Liver (tissue), 9 donors: ENCODE results near the gene HSD17B11. TPM values are rescaled to one million over a fixed set of nuclear protein-coding genes. Genes with fewer than 3 reads are reported as not detected.

Experiments used
- DNase-seq: peaks from one replicate; pipeline ENCODE4 v3.0.0-alpha.2; 2017; ENCODE audit warnings: low spot score
- H3K27ac ChIP-seq, 2 donors: one replicate each; pipeline ENCODE4 v1.7.0; 2013; ENCODE audit warnings: inconsistent platforms in 2 of 2, low read length in 2 of 2, control low read depth in 1 of 2, low read depth in 1 of 2, mild to moderate bottlenecking in 1 of 2
- H3K27me3 ChIP-seq, 4 donors: one replicate each; pipeline versions ENCODE4 v1.6.1 to v1.7.0; 2013; ENCODE audit warnings: low read length in 3 of 4, inconsistent platforms in 1 of 4, mild to moderate bottlenecking in 1 of 4, moderate library complexity in 1 of 4; ENCODE audit not compliant: control insufficient read depth in 4 of 4, insufficient read depth in 4 of 4
- H3K36me3 ChIP-seq, 4 donors: one replicate each; pipeline versions ENCODE4 v1.6.1 to v1.7.0; 2013; ENCODE audit warnings: low read length in 3 of 4, mild to moderate bottlenecking in 3 of 4, low read depth in 1 of 4, moderate library complexity in 1 of 4; ENCODE audit not compliant: control insufficient read depth in 4 of 4, insufficient read depth in 3 of 4
- H3K4me1 ChIP-seq, 4 donors: one replicate each; pipeline versions ENCODE4 v1.6.1 to v1.7.0; 2013; ENCODE audit warnings: low read length in 3 of 4, mild to moderate bottlenecking in 3 of 4, moderate library complexity in 1 of 4; ENCODE audit not compliant: control insufficient read depth in 4 of 4, insufficient read depth in 4 of 4
- H3K4me3 ChIP-seq, 3 donors: one replicate each; pipeline versions ENCODE4 v1.6.1 to v1.7.0; 2013; ENCODE audit warnings: low read length in 3 of 3, control low read depth in 1 of 3, low read depth in 1 of 3, mild to moderate bottlenecking in 1 of 3
- H3K9ac ChIP-seq, 2 donors: one replicate each; pipeline ENCODE4 v1.7.0; 2013; ENCODE audit warnings: low read length in 2 of 2, mild to moderate bottlenecking in 2 of 2, moderate library complexity in 2 of 2, control low read depth in 1 of 2, low read depth in 1 of 2
- H3K9me3 ChIP-seq, 4 donors: one replicate each; pipeline versions ENCODE4 v1.6.1 to v1.7.0; 2013; ENCODE audit warnings: low read length in 3 of 4; ENCODE audit not compliant: control insufficient read depth in 4 of 4
- EGR1 ChIP-seq, 2 donors: IDR thresholded peaks; 2 replicates each; pipeline ENCODE4 v1.6.1; 2016 to 2018; ENCODE audit warnings: antibody characterized with exemption in 2 of 2, low read depth in 2 of 2
- FOXA1 ChIP-seq: IDR thresholded peaks from 2 replicates; pipeline ENCODE4 v1.6.1; 2016; ENCODE audit warnings: antibody characterized with exemption
- FOXA2 ChIP-seq: IDR thresholded peaks from 2 replicates; pipeline ENCODE4 v1.6.1; 2016; ENCODE audit warnings: antibody characterized with exemption
- HNF4A ChIP-seq, 2 donors: conservative IDR thresholded peaks; 2 replicates each; pipeline ENCODE4 v1.6.1; 2016; ENCODE audit warnings: antibody characterized with exemption in 2 of 2, mild to moderate bottlenecking in 2 of 2
- HNF4G ChIP-seq: IDR thresholded peaks from 2 replicates; pipeline ENCODE4 v1.6.1; 2016; ENCODE audit warnings: antibody characterized with exemption
- JUND ChIP-seq, 2 donors: IDR thresholded peaks; 2 replicates each; pipeline ENCODE4 v1.6.1; 2016; ENCODE audit warnings: antibody characterized with exemption in 2 of 2
- RAD21 ChIP-seq, 2 donors: IDR thresholded peaks; 2 replicates each; pipeline ENCODE4 v1.6.1; 2016; ENCODE audit warnings: antibody characterized with exemption in 2 of 2, mild to moderate bottlenecking in 2 of 2
- REST ChIP-seq: IDR thresholded peaks from 2 replicates; pipeline ENCODE4 v1.6.1; 2016; ENCODE audit warnings: antibody characterized with exemption, mild to moderate bottlenecking
- RXRA ChIP-seq, 2 donors: IDR thresholded peaks; 2 replicates each; pipeline ENCODE4 v1.6.1; 2017 to 2018; ENCODE audit warnings: antibody characterized with exemption in 2 of 2, mild to moderate bottlenecking in 1 of 2
- SP1 ChIP-seq: IDR thresholded peaks from 2 replicates; pipeline ENCODE4 v1.6.1; 2018; ENCODE audit warnings: antibody characterized with exemption, mild to moderate bottlenecking
- TAF1 ChIP-seq: conservative IDR thresholded peaks from 2 replicates; pipeline ENCODE4 v1.6.1; 2016; ENCODE audit warnings: antibody characterized with exemption, mild to moderate bottlenecking
- YY1 ChIP-seq: IDR thresholded peaks from 2 replicates; pipeline ENCODE4 v1.6.1; 2016; ENCODE audit warnings: antibody characterized with exemption, mild to moderate bottlenecking
- WGBS: extraction: QIAGEN DNeasy Blood & Tissue Kit; methylation state at CpG from one replicate; pipeline ENCODE4 v1.1.7; 2013; 5-methylcytosine and 5-hydroxymethylcytosine counted together
- polyA plus RNA-seq, 2 donors: library from polyadenylated mRNA; stranded (reverse) in 1 of 2; unstranded in 1 of 2; fragments of 200-250 nt in 1 of 2; fragments of >200 nt in 1 of 2; fragmentation: Nextera tagmentation in 1 of 2; extraction: Ambion mirVana in 1 of 2; gene quantifications; one replicate each; pipeline versions ENCODE4 v1.2.1 to v1.2.3, GENCODE V29; 2013 to 2015
- total RNA-seq, 2 donors: library from RNA; depleted of rRNA; stranded (reverse); fragments of >200 nt; gene quantifications; one replicate each; pipeline ENCODE4 v1.2.3, GENCODE V29; 2014
- TF ChIP-seq, protein P1 (sequence below): IDR thresholded peaks from 2 replicates; pipeline ENCODE4 v1.6.1; 2016; ENCODE audit warnings: antibody characterized with exemption
- TF ChIP-seq, protein P2 (sequence below): IDR thresholded peaks from 2 replicates; pipeline ENCODE4 v1.6.1; 2016; ENCODE audit warnings: antibody characterized with exemption
- TF ChIP-seq, protein P3 (sequence below): fragments of 150-350 bp; IDR thresholded peaks from 2 replicates; pipeline ENCODE4 v1.5.1; 2017; ENCODE audit warnings: improper control_type of control experiment, low read depth, low read length; ENCODE audit not compliant: missing input control
- TF ChIP-seq, protein P4 (sequence below): IDR thresholded peaks from 2 replicates; pipeline ENCODE4 v1.6.1; 2016; ENCODE audit warnings: antibody characterized with exemption
- donor health status: healthy.
- donor health status: healthy.
- donor health status: healthy.
- donor health status: healthy.
- donor health status: healthy.

The HSD17B11 gene
- total and polyA plus RNA-seq, 4 donors: 94.8 to 133 (median 115) TPM

GRCh38 chr4:87359258-87359657 is 31.7 kb downstream of the HSD17B11 start:
- 95% methylated on average over 4 of the region's 4 CpGs for WGBS
- no peaks in the 10 kb centered on the region for H3K27me3 ChIP-seq
- TF ChIP-seq JUND (IDR thresholded peaks at IDR 0.05): no peak
- no peak overlapping the region for H3K4me3 ChIP-seq
- H3K4me1 ChIP-seq: peaks cover 3 to 18% (median 6%) of the 10 kb centered on the region in 4 donors
- H3K9me3 ChIP-seq: no peaks in the 10 kb centered on the region
- DNase-seq: no peak
- peaks cover 5 to 26% (median 15%) of the 10 kb centered on the region in 4 donors for H3K36me3 ChIP-seq
- H3K9ac ChIP-seq: no peak overlapping the region
- no peak overlapping the region for H3K27ac ChIP-seq

DNA sequence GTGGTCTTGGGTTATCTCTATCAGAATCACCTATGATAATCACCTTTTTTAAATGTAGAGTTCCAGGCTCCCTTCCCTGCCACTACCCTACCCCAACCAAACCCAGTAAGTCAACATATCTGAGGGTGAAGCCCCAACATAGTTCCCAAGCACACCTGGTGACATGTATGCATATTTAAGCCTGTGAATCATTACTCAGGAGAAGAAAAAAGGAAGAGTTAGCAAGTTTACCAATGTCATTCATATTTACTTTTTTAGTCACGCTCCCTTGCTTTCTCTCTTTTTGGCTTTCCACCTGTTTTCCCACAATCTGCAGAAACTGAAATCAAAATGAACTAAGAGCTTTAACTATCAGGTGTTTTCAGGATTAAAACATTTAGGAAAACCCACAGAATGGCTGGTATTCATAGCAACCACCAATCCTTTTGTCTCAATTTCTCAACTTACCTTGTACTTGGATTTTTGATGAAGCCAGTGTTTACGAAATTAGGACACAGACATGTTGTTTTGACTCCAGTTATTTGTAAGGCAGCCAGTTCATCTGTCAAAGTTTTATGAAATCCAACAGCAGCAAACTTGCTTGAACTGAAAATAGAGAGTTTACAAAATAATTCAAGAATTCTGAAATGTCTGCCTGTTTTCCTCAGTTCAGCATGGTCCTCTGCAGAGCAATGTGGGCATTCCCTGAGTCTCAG is 34.0 kb downstream of the HSD17B11 start:
- Histone ChIP-seq H3K36me3 (peaks cover 1 to 13% (median 6%) of the 10 kb centered on the region in 4 donors), H3K4me3 (no peak overlapping the region), H3K27ac (peak overlapping the region; percentile 65 to 88), H3K27me3 (no peaks in the 10 kb centered on the region), H3K9me3 (no peaks in the 10 kb centered on the region), H3K9ac (peak overlapping the region in 1 of 2 donors; percentile 56), H3K4me1 (peaks cover 3 to 18% (median 6%) of the 10 kb centered on the region in 4 donors)
- TF ChIP-seq FOXA2: peak; percentile 73
- TF ChIP-seq YY1: peak; percentile 64
- TF ChIP-seq FOXA1: peak; percentile 33
- TF ChIP-seq HNF4A (conservative IDR thresholded peaks at IDR 0.05): peak in 1 of 2 donors; percentile 29
- peak in 1 of 2 donors; percentile 15 for TF ChIP-seq RXRA (IDR thresholded peaks at IDR 0.05)
- TF ChIP-seq, protein P1, sequence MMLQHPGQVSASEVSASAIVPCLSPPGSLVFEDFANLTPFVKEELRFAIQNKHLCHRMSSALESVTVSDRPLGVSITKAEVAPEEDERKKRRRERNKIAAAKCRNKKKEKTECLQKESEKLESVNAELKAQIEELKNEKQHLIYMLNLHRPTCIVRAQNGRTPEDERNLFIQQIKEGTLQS: no peak
- no peak for TF ChIP-seq JUND (IDR thresholded peaks at IDR 0.05)
- TF ChIP-seq HNF4G: no peak
- WGBS: 49% methylated on average over 2 of the region's 2 CpGs
- DNase-seq: no peak

DNA sequence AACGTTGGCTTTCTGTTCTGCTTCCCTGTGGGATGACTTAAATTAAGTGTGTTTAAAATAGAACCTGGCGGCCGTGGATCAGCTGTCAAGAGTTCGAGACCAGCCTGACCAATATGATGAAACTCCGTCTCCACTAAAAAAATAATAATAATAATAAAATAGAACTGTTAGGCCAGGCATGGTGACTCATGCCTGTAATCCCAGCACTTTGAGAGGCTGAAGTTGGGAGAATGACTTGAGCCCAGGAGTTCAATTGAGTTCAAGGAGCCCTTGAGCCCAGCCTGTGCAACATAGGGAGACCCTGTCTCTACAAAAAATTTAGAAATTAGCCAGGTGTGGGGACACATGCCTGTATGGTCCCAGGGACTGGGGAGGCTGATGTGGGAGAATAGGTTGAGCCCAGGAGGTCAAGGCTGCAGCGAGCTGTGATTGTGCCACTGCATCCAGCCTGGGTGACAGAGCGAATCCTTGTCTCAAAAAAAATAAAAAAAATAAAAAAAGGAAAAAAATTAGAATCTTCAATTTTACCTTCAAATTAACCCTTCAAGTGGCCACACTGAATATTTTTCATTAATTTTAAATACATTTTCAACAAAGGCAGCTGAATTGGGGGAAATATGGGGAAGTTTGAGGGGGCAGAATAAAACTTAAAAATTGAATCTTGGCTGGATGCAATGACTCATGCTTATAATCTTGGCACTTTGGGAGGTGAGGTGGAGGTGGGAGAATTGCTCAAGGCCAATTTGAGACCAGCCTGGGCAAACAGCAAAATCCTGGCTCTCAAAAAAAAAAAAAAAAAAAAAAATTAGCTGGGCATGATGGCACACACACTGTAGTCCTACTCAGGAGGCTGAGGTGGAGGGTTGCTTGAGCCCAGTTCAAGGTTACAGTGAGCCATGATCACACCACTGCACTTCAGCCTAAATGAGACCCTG is 36.6 kb downstream of the HSD17B11 start:
- Histone ChIP-seq H3K9ac (no peak overlapping the region), H3K36me3 (peaks cover 0 to 9% (median 5%) of the 10 kb centered on the region in 4 donors), H3K27ac (no peak overlapping the region), H3K4me3 (no peak overlapping the region), H3K27me3 (no peaks in the 10 kb centered on the region), H3K4me1 (peaks cover 0 to 6% (median 3%) of the 10 kb centered on the region in 4 donors), H3K9me3 (no peaks in the 10 kb centered on the region)
- WGBS: 81% methylated on average over 7 of the region's 7 CpGs
- DNase-seq: no peak
- no peak for TF ChIP-seq REST
- no peak for TF ChIP-seq RAD21 (IDR thresholded peaks at IDR 0.05)
- no peak for TF ChIP-seq HNF4G
- no peak for TF ChIP-seq TAF1
- TF ChIP-seq SP1: no peak
- TF ChIP-seq, protein P2, sequence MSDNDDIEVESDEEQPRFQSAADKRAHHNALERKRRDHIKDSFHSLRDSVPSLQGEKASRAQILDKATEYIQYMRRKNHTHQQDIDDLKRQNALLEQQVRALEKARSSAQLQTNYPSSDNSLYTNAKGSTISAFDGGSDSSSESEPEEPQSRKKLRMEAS: no peak
- TF ChIP-seq EGR1 (IDR thresholded peaks at IDR 0.05; ENCODE audit: low read depth in 2 of 2): no peak
- no peak for TF ChIP-seq YY1
- TF ChIP-seq JUND (IDR thresholded peaks at IDR 0.05): no peak
- no peak for TF ChIP-seq HNF4A (conservative IDR thresholded peaks at IDR 0.05)
- TF ChIP-seq, protein P3, sequence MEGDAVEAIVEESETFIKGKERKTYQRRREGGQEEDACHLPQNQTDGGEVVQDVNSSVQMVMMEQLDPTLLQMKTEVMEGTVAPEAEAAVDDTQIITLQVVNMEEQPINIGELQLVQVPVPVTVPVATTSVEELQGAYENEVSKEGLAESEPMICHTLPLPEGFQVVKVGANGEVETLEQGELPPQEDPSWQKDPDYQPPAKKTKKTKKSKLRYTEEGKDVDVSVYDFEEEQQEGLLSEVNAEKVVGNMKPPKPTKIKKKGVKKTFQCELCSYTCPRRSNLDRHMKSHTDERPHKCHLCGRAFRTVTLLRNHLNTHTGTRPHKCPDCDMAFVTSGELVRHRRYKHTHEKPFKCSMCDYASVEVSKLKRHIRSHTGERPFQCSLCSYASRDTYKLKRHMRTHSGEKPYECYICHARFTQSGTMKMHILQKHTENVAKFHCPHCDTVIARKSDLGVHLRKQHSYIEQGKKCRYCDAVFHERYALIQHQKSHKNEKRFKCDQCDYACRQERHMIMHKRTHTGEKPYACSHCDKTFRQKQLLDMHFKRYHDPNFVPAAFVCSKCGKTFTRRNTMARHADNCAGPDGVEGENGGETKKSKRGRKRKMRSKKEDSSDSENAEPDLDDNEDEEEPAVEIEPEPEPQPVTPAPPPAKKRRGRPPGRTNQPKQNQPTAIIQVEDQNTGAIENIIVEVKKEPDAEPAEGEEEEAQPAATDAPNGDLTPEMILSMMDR: no peak
- TF ChIP-seq FOXA2: no peak
- no peak for TF ChIP-seq FOXA1
- TF ChIP-seq RXRA (IDR thresholded peaks at IDR 0.05): no peak
- TF ChIP-seq, protein P4, sequence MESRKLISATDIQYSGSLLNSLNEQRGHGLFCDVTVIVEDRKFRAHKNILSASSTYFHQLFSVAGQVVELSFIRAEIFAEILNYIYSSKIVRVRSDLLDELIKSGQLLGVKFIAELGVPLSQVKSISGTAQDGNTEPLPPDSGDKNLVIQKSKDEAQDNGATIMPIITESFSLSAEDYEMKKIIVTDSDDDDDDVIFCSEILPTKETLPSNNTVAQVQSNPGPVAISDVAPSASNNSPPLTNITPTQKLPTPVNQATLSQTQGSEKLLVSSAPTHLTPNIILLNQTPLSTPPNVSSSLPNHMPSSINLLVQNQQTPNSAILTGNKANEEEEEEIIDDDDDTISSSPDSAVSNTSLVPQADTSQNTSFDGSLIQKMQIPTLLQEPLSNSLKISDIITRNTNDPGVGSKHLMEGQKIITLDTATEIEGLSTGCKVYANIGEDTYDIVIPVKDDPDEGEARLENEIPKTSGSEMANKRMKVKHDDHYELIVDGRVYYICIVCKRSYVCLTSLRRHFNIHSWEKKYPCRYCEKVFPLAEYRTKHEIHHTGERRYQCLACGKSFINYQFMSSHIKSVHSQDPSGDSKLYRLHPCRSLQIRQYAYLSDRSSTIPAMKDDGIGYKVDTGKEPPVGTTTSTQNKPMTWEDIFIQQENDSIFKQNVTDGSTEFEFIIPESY: no peak
- TF ChIP-seq, protein P1: no peak
